Measurements from ENCODE around the gene PLN.

DNA sequence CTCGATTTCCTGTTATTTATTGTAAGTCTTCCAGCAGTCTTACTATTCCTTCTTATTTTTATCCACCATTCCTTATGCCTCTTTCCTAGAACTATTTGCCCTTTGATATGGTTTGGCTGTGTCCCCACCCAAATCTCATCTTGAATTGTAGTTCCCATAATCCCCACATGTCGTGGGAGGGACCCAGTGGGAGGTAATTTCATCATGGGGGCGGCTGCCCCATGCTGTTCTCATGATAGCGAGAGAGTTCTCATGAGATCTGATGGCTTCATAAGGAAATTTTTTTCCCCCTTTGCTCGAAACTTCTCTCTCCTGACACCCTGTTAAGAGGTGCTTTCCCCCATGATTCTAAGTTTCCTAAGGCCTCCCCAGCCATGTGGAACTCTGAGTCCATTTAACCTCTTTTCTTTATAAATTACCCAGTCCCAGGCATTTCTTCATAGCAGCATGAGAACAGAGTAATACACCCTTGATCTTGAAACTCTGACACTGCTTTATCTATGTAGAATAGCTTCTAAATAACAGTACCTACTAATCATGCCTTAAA, 48.8 kb downstream of the PLN start:
- TF ChIP-seq, protein P1, sequence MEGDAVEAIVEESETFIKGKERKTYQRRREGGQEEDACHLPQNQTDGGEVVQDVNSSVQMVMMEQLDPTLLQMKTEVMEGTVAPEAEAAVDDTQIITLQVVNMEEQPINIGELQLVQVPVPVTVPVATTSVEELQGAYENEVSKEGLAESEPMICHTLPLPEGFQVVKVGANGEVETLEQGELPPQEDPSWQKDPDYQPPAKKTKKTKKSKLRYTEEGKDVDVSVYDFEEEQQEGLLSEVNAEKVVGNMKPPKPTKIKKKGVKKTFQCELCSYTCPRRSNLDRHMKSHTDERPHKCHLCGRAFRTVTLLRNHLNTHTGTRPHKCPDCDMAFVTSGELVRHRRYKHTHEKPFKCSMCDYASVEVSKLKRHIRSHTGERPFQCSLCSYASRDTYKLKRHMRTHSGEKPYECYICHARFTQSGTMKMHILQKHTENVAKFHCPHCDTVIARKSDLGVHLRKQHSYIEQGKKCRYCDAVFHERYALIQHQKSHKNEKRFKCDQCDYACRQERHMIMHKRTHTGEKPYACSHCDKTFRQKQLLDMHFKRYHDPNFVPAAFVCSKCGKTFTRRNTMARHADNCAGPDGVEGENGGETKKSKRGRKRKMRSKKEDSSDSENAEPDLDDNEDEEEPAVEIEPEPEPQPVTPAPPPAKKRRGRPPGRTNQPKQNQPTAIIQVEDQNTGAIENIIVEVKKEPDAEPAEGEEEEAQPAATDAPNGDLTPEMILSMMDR (IDR thresholded peaks at IDR 0.05): no peak
- no peak for TF ChIP-seq POLR2AphosphoS5 (IDR thresholded peaks at IDR 0.05)

Data from sigmoid colon (tissue), 4 donors.